ENCODE measurements around the gene WBP1L. TPM values are rescaled to one million over a fixed set of nuclear protein-coding genes. Genes with fewer than 3 reads are reported as not detected.

Gene WBP1L
- total RNA-seq, 6 experiments from 2014 or later, result 34.9 to 40.7 (median 38.6) TPM

DNA sequence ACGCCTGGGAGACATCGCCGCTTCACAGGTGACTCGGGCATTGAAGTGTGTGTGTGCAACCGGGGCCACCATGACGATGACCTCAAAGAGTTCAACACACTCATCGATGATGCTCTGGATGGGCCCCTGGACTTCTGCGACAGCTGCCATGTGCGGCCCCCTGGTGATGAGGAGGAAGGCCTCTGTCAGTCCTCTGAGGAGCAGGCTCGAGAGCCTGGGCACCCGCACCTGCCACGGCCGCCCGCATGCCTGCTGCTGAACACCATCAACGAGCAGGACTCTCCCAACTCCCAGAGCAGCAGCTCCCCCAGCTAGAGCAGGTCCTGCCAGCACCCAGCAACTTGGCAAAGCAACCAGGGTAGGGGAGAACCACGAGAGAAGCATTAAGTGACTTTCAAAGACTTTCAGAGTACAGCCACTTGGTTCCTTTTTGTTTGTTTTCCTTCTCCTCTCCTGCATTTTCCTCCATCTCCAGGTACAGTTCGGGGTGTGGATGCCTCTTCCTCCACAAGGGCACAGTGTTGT lies 69.3 kb downstream of the WBP1L start:
- Mint-ChIP-seq H3K27ac (no peak overlapping the region), H3K27me3 (ENCODE audit: insufficient read depth) (peaks cover 2% of the 10 kb centered on the region; the same call in 1 of the 2 replicates), H3K4me3 (no peak overlapping the region), H3K4me1 (ENCODE audit: low read depth) (peaks cover 21% of the 10 kb centered on the region), H3K9me3 (no peaks in the 10 kb centered on the region), H3K36me3 (ENCODE audit: low read depth) (peaks cover 24% of the 10 kb centered on the region)
- TF ChIP-seq, protein P1, sequence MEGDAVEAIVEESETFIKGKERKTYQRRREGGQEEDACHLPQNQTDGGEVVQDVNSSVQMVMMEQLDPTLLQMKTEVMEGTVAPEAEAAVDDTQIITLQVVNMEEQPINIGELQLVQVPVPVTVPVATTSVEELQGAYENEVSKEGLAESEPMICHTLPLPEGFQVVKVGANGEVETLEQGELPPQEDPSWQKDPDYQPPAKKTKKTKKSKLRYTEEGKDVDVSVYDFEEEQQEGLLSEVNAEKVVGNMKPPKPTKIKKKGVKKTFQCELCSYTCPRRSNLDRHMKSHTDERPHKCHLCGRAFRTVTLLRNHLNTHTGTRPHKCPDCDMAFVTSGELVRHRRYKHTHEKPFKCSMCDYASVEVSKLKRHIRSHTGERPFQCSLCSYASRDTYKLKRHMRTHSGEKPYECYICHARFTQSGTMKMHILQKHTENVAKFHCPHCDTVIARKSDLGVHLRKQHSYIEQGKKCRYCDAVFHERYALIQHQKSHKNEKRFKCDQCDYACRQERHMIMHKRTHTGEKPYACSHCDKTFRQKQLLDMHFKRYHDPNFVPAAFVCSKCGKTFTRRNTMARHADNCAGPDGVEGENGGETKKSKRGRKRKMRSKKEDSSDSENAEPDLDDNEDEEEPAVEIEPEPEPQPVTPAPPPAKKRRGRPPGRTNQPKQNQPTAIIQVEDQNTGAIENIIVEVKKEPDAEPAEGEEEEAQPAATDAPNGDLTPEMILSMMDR (IDR thresholded peaks at IDR 0.05), result no peak
- DNase-seq, result no peak

DNA sequence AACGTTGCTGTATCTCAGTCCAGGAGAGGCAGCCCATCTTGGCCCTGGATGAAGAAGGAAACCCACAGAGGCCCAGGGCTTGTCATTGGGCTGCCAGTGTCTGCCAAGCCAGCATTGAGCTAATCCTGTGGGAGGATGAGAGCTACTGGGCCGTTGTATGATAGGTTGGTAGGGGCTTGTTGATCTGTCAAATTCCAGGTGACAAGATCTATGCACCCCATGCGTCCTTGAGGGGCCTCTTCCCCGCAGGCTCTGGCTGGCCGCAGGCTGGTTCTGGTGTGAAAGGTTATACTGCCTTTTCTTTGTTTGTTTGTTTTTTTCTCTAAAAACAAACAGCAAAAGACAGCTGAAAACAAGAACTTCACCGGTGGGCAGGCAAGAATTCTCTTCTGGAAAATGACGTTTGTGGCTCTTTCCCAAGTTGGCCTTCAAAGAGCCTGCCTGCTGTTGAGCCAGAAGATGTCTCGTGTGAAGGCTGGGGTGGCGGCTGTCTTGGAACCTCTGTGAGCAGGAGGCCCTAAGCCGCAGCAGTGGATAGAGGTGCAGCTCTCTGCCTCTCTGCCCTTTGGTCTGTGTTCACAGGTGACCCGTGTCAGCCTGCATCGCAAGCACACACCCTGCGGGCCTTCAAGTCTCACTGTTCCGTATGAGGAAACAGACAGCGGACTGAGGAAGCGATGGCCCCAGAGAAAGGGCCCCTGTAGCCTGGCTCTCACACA lies 70.1 kb downstream of the WBP1L start:
- Mint-ChIP-seq H3K9me3 (no peaks in the 10 kb centered on the region), H3K4me3 (no peak overlapping the region), H3K27ac (no peak overlapping the region), H3K27me3 (ENCODE audit: insufficient read depth) (peaks cover 2% of the 10 kb centered on the region; the same call in 1 of the 2 replicates), H3K4me1 (ENCODE audit: low read depth) (peaks cover 21% of the 10 kb centered on the region), H3K36me3 (ENCODE audit: low read depth) (peaks cover 24% of the 10 kb centered on the region)
- TF ChIP-seq, protein P1 (IDR thresholded peaks at IDR 0.05), result no peak
- DNase-seq, result no peak

DNA sequence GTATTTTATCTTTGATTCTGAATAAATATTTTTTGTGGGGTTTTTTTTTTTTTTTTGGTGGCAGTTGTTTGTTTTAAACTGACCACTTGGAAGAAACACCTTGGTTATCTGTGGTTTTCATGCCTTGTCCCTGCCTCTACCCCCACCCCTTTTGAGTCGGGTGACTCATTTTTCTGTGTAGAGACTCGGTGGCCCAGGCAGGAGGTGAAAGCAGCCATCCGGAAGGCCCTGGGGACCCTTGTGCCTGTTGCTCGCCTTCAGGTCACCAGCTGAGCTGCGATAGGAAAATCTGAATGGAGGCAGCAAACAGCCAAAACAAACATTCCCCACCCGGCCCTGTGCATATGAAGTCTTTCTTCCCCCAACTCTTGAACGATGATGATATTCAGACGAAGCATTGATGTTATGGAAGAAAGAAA lies 70.7 kb downstream of the WBP1L start:
- DNase-seq, result no peak
- Mint-ChIP-seq H3K36me3 (ENCODE audit: low read depth) (peaks cover 24% of the 10 kb centered on the region), H3K27ac (0 out of 2 replicates have a peak overlapping the region, but pooled peaks have one; percentile 21)

DNA sequence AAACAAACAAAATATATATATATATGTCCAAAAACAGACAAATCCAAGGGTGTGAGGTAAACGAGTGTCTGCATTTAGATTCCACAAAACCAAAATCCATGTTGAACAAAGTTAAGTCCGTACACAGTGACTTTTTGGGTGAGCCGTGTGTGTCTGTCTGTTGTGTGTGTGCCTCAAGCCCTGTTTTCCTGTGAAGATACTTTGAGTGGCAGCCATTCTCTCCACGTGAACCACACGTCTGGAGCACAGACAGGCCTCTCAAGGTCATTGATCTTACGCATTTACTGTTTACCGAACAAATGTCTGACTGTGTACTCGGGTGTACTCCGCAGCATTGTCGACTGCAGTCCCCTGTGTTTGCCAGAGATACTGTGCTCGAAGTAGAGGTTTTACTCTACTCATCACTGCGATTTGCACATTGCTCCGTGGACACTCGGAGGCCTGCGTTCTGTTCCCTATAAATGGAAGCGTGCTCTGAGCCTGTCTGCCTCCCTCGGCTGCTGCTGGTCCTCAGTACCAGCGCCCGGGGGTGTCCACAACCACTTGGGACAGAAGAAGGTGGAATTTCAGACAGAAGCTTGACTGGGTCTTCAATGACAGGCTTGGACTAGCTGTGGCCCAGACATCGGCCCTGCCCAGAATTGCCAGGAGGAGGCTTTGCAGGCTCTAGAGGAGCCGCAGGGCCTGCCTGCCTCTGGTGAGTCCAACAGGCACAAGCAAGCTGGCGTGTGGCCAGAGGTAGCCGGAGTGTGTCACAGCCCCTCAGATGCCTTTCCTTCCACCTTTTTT lies 71.3 kb downstream of the WBP1L start:
- peaks cover 17% of the 10 kb centered on the region for H3K4me1 Mint-ChIP-seq (ENCODE audit: low read depth)
- H3K4me3 Mint-ChIP-seq, result no peak overlapping the region; the same call in 1 of the 2 replicates
- no peak for DNase-seq
- H3K9me3 Mint-ChIP-seq, result no peaks in the 10 kb centered on the region
- H3K27me3 Mint-ChIP-seq (ENCODE audit: insufficient read depth), result peaks cover 3% of the 10 kb centered on the region
- TF ChIP-seq, protein P1 (IDR thresholded peaks at IDR 0.05), result no peak
- peaks cover 20% of the 10 kb centered on the region for H3K36me3 Mint-ChIP-seq (ENCODE audit: low read depth)
- H3K27ac Mint-ChIP-seq, result peak overlapping the region; percentile 93

More for the DNA sequence above, 70.7 kb downstream of the WBP1L start:
- H3K4me3 Mint-ChIP-seq, result no peak overlapping the region
- TF ChIP-seq, protein P1 (IDR thresholded peaks at IDR 0.05), result no peak
- H3K27me3 Mint-ChIP-seq (ENCODE audit: insufficient read depth), result peaks cover 3% of the 10 kb centered on the region
- H3K9me3 Mint-ChIP-seq, result no peaks in the 10 kb centered on the region
- peaks cover 21% of the 10 kb centered on the region for H3K4me1 Mint-ChIP-seq (ENCODE audit: low read depth)

DNA sequence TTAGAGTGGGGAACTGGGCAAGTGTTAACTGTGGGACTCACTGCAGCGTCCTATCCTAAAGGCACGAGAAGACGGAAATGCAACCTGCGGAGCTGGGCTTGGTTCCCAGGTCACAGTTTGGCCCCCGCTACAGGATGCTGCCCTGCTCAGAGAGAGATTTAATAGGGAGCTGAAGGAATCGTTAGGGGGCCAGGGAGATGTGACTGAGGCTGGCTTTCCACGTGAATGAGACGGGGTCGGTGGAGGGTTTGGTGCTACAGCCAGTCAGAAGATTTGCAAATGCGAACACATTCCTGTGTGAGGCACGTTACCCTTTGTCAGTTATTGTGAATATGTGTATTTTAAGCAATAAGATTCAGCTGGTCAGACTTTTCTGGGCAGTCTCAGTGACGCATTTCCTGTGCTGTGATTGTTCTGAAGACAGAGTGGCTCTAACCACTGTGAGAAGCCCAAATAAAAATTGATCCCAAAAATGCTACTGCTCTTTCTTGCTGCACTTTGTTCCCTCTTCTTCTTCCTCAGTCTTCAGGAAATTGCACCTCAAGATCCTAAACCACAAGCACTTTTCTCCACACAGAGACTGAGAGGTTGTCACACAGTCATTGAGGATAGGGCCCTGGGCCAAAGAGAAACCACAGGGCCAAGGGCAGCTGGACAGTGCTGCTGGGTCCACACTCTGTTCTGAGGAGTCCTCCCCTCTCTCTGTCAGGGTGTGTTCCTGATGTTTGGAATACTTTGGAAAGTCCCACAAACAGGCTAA lies 72.2 kb downstream of the WBP1L start:
- peak overlapping the region; percentile 18; the same call in 1 of the 2 replicates for H3K4me3 Mint-ChIP-seq
- TF ChIP-seq, protein P1 (IDR thresholded peaks at IDR 0.05), result no peak
- no peaks in the 10 kb centered on the region for H3K9me3 Mint-ChIP-seq
- DNase-seq, result peak; percentile 57
- peaks cover 3% of the 10 kb centered on the region for H3K27me3 Mint-ChIP-seq (ENCODE audit: insufficient read depth)
- H3K4me1 Mint-ChIP-seq (ENCODE audit: low read depth), result peaks cover 17% of the 10 kb centered on the region
- H3K36me3 Mint-ChIP-seq (ENCODE audit: low read depth), result peaks cover 20% of the 10 kb centered on the region
- peak overlapping the region; percentile 93 for H3K27ac Mint-ChIP-seq

Measured in HFFc6 (cell line).